HG02763 (cell line): ENCODE measurements around the gene PTGS2.
"Not testable (repeated sequence)": the region's sequence is repeated elsewhere in the genome, so short reads cannot be mapped to it uniquely, and the experiment has no call there.

ENCODE experiments used
- ATAC-seq: cut with Tn5 transposase; IDR thresholded peaks from one replicate; pipeline ENCODE4 v1.9.1; 2021; ENCODE audit warnings: mild to moderate bottlenecking, moderate library complexity; ENCODE audit not compliant: unreplicated experiment

Gene PTGS2

GRCh38 chr1:186670297-186671135 is 9.7 kb downstream of the PTGS2 start:
- ATAC-seq = no peak

- not testable (repeated sequence) for ATAC-seq
Measured at GRCh38 chr1:186669784-186670183, 10.4 kb downstream of the PTGS2 start.

GRCh38 chr1:186664217-186664616 is 16.0 kb downstream of the PTGS2 start:
- not testable (repeated sequence) for ATAC-seq

GRCh38 chr1:186662752-186663151 is 17.5 kb downstream of the PTGS2 start:
- ATAC-seq = no peak

GRCh38 chr1:186659890-186660341 is 20.3 kb downstream of the PTGS2 start:
- ATAC-seq = no peak

GRCh38 chr1:186658999-186659398 is 21.2 kb downstream of the PTGS2 start:
- no peak for ATAC-seq

- no peak for ATAC-seq
Measured at GRCh38 chr1:186657481-186657880, 22.7 kb downstream of the PTGS2 start.

- no peak for ATAC-seq
Measured at GRCh38 chr1:186655876-186656275, 24.3 kb downstream of the PTGS2 start.

GRCh38 chr1:186654741-186655140 is 25.5 kb downstream of the PTGS2 start:
- no peak for ATAC-seq

GRCh38 chr1:186653312-186653711 is 26.9 kb downstream of the PTGS2 start:
- ATAC-seq = no peak

- ATAC-seq = no peak
Measured at GRCh38 chr1:186648613-186649012, 31.6 kb downstream of the PTGS2 start.

GRCh38 chr1:186647985-186648384 is 32.2 kb downstream of the PTGS2 start:
- ATAC-seq = not testable (repeated sequence)

GRCh38 chr1:186643614-186644013 is 36.6 kb downstream of the PTGS2 start:
- ATAC-seq = no peak

GRCh38 chr1:186637567-186637966 is 42.7 kb downstream of the PTGS2 start:
- ATAC-seq = not testable (repeated sequence)

- no peak for ATAC-seq
Measured at GRCh38 chr1:186636786-186637185, 43.4 kb downstream of the PTGS2 start.

GRCh38 chr1:186634511-186634910 is 45.7 kb downstream of the PTGS2 start:
- no peak for ATAC-seq

GRCh38 chr1:186633116-186633515 is 47.1 kb downstream of the PTGS2 start:
- no peak for ATAC-seq

- ATAC-seq = no peak
Measured at GRCh38 chr1:186629341-186629740, 50.9 kb downstream of the PTGS2 start.

- no peak for ATAC-seq
Measured at GRCh38 chr1:186628910-186629309, 51.3 kb downstream of the PTGS2 start.

GRCh38 chr1:186627019-186627418 is 53.2 kb downstream of the PTGS2 start:
- ATAC-seq = no peak

- no peak for ATAC-seq
Measured at GRCh38 chr1:186626356-186626932, 53.8 kb downstream of the PTGS2 start.

- ATAC-seq = no peak
Measured at GRCh38 chr1:186623551-186623950, 56.7 kb downstream of the PTGS2 start.
